ENCODE results near the gene GPC3.

The GPC3 gene

DNA sequence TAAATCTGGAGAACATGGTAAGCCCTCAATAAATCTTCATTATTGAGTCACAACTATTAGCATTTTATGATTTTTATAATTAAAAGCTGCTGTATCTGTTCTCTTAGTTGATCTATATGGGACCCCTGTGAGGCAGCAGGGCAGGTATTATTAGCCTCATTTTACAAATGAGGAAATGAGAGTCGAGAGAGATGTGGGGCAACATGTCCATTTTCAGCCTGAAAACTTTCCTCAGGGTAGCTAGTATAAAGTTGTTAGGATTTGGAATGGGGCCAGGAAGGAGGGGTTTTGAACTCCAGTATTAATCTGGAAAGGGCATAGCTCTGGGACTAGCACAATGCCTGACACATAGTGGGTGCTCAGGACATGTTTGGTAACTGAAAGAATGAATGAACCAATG is 378.4 kb downstream of the GPC3 start:
- Histone ChIP-seq H3K36me3 (ENCODE audit: low read depth) (no peaks in the 10 kb centered on the region), H3K9me3 (ENCODE audit: severe bottlenecking) (no peaks in the 10 kb centered on the region), H3K4me1 (ENCODE audit: insufficient read depth, poor library complexity, severe bottlenecking) (no peaks in the 10 kb centered on the region), H3K27ac (ENCODE audit: poor library complexity, severe bottlenecking) (no peak overlapping the region), H3K4me3 (ENCODE audit: severe bottlenecking) (no peak overlapping the region), H3K27me3 (ENCODE audit: insufficient read depth, poor library complexity, severe bottlenecking) (no peaks in the 10 kb centered on the region)
- no peak for ATAC-seq (ENCODE audit: low read depth)
- DNase-seq (ENCODE audit: low spot score), result no peak
- TF ChIP-seq, protein P1, sequence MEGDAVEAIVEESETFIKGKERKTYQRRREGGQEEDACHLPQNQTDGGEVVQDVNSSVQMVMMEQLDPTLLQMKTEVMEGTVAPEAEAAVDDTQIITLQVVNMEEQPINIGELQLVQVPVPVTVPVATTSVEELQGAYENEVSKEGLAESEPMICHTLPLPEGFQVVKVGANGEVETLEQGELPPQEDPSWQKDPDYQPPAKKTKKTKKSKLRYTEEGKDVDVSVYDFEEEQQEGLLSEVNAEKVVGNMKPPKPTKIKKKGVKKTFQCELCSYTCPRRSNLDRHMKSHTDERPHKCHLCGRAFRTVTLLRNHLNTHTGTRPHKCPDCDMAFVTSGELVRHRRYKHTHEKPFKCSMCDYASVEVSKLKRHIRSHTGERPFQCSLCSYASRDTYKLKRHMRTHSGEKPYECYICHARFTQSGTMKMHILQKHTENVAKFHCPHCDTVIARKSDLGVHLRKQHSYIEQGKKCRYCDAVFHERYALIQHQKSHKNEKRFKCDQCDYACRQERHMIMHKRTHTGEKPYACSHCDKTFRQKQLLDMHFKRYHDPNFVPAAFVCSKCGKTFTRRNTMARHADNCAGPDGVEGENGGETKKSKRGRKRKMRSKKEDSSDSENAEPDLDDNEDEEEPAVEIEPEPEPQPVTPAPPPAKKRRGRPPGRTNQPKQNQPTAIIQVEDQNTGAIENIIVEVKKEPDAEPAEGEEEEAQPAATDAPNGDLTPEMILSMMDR (IDR thresholded peaks at IDR 0.05; ENCODE audit: poor library complexity, severe bottlenecking), result no peak

DNA sequence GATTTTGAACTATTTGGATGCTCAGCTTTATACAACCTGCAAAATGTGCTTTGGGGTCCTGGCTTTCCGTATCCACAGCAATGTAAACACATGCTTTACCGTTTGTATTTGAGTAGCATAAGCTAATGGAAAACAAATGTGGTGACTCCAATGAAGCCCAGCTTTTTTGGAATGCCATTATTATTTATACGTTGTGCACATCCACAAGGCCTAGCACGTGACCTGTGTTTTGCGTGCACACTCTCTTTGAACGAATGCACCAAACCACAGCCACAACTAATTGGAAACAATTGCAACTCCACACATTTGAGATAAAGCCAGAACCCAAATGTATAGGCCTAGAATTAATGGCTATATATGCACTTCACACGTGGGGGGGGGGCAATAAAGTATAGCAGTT is 380.6 kb downstream of the GPC3 start:
- H3K36me3 ChIP-seq (ENCODE audit: low read depth), result no peaks in the 10 kb centered on the region
- no peaks in the 10 kb centered on the region for H3K4me1 ChIP-seq (ENCODE audit: insufficient read depth, poor library complexity, severe bottlenecking)
- no peak for DNase-seq (ENCODE audit: low spot score)
- H3K9me3 ChIP-seq (ENCODE audit: severe bottlenecking), result no peaks in the 10 kb centered on the region
- no peaks in the 10 kb centered on the region for H3K27me3 ChIP-seq (ENCODE audit: insufficient read depth, poor library complexity, severe bottlenecking)
- H3K27ac ChIP-seq (ENCODE audit: poor library complexity, severe bottlenecking), result no peak overlapping the region
- H3K4me3 ChIP-seq (ENCODE audit: severe bottlenecking), result no peak overlapping the region
- ATAC-seq (ENCODE audit: low read depth), result no peak
- TF ChIP-seq, protein P1 (IDR thresholded peaks at IDR 0.05; ENCODE audit: poor library complexity, severe bottlenecking), result no peak

- Histone ChIP-seq H3K36me3 (ENCODE audit: low read depth) (no peaks in the 10 kb centered on the region), H3K4me3 (ENCODE audit: severe bottlenecking) (no peak overlapping the region), H3K4me1 (ENCODE audit: insufficient read depth, poor library complexity, severe bottlenecking) (no peaks in the 10 kb centered on the region), H3K9me3 (ENCODE audit: severe bottlenecking) (no peaks in the 10 kb centered on the region), H3K27ac (ENCODE audit: poor library complexity, severe bottlenecking) (no peak overlapping the region), H3K27me3 (ENCODE audit: insufficient read depth, poor library complexity, severe bottlenecking) (no peaks in the 10 kb centered on the region)
- ATAC-seq (ENCODE audit: low read depth), result no peak
- TF ChIP-seq, protein P1 (IDR thresholded peaks at IDR 0.05; ENCODE audit: poor library complexity, severe bottlenecking), result no peak
- DNase-seq (ENCODE audit: low spot score), result no peak
These were observed 382.5 kb downstream of the GPC3 start for GRCh38 chrX:133602881-133603280.

DNA sequence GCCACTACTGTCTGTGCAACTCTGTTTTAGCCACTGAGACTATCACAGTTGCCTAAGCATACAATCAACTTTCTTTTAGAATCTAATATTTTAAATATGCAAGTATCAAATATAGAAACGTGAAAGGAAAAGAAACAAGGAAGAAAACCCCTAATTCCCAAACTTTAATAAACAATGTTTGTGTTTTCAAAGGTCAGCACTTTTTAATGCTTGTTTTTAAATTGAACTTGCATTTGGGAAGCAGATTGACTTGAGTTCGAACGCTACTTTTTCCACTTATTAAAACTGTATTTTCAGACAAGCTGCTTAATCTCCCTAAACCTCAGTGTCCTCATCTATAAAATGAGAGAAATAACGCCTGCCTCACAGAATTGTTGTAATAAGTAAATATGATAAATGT is 384.3 kb downstream of the GPC3 start:
- no peak overlapping the region for H3K4me3 ChIP-seq (ENCODE audit: severe bottlenecking)
- no peaks in the 10 kb centered on the region for H3K27me3 ChIP-seq (ENCODE audit: insufficient read depth, poor library complexity, severe bottlenecking)
- no peaks in the 10 kb centered on the region for H3K36me3 ChIP-seq (ENCODE audit: low read depth)
- TF ChIP-seq, protein P1 (IDR thresholded peaks at IDR 0.05; ENCODE audit: poor library complexity, severe bottlenecking), result no peak
- no peaks in the 10 kb centered on the region for H3K4me1 ChIP-seq (ENCODE audit: insufficient read depth, poor library complexity, severe bottlenecking)
- H3K9me3 ChIP-seq (ENCODE audit: severe bottlenecking), result no peaks in the 10 kb centered on the region
- ATAC-seq (ENCODE audit: low read depth), result no peak
- H3K27ac ChIP-seq (ENCODE audit: poor library complexity, severe bottlenecking), result no peak overlapping the region
- no peak for DNase-seq (ENCODE audit: low spot score)

GRCh38 chrX:133600536-133600935 is 384.9 kb downstream of the GPC3 start:
- Histone ChIP-seq H3K4me3 (ENCODE audit: severe bottlenecking) (no peak overlapping the region), H3K4me1 (ENCODE audit: insufficient read depth, poor library complexity, severe bottlenecking) (no peaks in the 10 kb centered on the region), H3K27me3 (ENCODE audit: insufficient read depth, poor library complexity, severe bottlenecking) (no peaks in the 10 kb centered on the region), H3K36me3 (ENCODE audit: low read depth) (no peaks in the 10 kb centered on the region), H3K27ac (ENCODE audit: poor library complexity, severe bottlenecking) (no peak overlapping the region), H3K9me3 (ENCODE audit: severe bottlenecking) (no peaks in the 10 kb centered on the region)
- TF ChIP-seq, protein P1 (IDR thresholded peaks at IDR 0.05; ENCODE audit: poor library complexity, severe bottlenecking), result no peak
- no peak for DNase-seq (ENCODE audit: low spot score)
- no peak for ATAC-seq (ENCODE audit: low read depth)
